ENCODE measurements around the gene ARHGEF17.

- TF ChIP-seq CTCF (conservative IDR thresholded peaks at IDR 0.05), result no peak
- TF ChIP-seq ZFX (IDR thresholded peaks at IDR 0.05), result no peak
Measured at GRCh38 chr11:73273222-73273895, 34.7 kb upstream of the ARHGEF17 start.

All from C4-2B (cell line).